ENCODE results near the gene SUMO4.

DNA sequence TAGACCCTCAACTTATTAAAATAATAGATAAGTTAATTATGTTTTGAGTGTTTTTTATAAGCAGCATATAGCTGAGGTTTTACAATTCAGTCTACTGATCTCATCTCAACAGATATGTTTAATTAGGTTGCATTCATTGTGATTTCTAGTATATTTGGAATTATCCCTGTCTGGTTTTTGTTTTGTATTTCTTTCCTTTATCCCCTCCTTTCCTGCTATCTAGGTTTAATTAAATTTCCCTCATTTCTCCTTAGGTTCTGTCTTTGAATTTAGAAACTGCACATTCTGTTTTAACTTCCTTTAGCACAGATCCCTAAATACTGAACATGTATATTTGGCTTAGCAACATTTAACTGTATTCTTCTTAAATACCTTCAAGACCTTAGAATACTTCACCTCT, 4.9 kb upstream of the SUMO4 start:
- TF ChIP-seq, protein P1, sequence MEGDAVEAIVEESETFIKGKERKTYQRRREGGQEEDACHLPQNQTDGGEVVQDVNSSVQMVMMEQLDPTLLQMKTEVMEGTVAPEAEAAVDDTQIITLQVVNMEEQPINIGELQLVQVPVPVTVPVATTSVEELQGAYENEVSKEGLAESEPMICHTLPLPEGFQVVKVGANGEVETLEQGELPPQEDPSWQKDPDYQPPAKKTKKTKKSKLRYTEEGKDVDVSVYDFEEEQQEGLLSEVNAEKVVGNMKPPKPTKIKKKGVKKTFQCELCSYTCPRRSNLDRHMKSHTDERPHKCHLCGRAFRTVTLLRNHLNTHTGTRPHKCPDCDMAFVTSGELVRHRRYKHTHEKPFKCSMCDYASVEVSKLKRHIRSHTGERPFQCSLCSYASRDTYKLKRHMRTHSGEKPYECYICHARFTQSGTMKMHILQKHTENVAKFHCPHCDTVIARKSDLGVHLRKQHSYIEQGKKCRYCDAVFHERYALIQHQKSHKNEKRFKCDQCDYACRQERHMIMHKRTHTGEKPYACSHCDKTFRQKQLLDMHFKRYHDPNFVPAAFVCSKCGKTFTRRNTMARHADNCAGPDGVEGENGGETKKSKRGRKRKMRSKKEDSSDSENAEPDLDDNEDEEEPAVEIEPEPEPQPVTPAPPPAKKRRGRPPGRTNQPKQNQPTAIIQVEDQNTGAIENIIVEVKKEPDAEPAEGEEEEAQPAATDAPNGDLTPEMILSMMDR (IDR thresholded peaks at IDR 0.05): no peak
- TF ChIP-seq POLR2A (IDR thresholded peaks at IDR 0.05) (no peak), POLR2AphosphoS5 (IDR thresholded peaks at IDR 0.05) (no peak)
